NOMO-1 (cell line): ENCODE results near the gene IP6K2.

Source experiments
- DNase-seq, 2 experiments: peaks; one replicate each; lab custom pipeline; 2025; ENCODE audit not compliant: unreplicated experiment in 2 of 2; lab: John Stamatoyannopoulos, UW

The IP6K2 gene

DNA sequence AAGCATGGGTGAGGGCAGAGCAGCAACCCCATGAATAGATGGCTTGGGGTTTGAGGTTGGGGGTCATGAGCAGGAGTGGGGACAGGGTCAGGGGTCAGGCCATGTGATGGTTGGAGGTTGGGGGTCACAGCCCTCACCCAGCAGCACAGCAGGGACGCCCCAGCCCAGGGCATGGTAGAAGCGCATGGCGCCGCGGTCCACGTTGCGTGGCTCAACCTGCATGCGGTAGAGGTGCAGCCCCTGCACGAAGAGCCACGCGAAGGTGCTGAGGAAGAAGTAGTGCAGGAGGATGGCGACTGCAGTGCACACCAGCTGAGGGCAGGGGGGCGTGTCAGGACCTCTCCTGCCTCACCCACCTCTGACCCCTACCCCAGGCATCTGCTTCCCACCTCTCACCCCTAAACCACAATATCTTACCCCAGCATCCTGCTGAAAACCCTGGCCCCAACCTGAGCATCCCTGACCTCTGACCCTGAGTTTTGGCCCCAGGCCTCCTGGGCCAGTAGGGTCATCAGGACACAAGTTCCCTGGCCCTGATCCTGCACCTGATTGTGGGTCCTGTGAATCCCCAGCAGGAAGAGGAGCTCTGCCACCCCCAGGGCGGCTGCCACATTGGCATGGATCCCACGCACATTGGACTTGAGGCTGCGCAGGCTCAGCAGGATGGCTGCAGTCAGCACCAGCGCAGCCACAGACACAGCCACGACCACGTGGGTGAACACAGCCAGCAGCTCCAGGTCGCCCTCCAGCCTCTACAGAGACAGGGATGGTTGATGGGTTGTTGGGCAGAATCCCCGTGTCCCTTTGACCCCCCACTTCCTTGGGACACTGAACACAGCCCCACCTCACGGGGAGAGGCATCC is 71.9 kb downstream of the IP6K2 start:
- no peak for DNase-seq

DNA sequence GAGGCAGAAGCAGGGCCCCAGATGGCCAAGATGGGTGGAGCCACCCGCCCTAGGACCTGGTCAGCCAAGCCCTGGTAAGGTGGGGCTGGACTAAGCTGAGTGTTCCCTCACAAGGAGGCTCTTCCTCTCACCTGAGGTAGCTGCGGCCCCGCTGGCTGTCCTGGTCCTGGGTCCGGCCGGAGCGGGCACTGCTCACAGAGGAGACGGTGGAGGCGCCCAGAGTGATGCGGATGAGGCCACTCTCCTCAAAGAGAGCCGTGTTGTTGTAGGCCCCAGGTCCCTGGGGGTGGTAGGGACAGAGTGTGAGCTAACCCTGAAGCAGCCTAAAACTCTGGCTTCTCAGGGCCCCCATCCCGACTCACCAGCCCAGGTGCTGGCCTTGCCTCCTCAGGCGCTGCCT is 74.4 kb downstream of the IP6K2 start:
- DNase-seq: no peak

DNA sequence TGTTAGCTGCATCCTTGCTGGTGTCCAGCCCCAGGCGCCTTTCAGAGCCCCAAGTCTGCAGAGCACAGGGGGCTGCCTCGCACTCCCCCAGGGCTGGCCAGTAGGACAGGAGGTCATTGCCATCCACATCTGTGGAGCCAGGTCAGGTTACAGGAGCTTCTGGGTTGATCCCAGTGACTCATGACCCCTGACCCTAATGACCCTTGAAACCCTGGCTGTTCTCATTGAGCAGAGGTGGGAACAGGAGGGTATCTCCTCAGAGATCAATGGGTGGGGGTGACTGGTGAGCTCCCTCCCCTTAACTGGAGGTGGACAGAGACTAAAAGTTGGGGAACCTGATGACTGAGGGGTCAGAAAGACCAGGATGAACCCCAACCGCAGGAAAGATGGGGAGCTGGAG is 75.6 kb downstream of the IP6K2 start:
- no peak for DNase-seq

DNA sequence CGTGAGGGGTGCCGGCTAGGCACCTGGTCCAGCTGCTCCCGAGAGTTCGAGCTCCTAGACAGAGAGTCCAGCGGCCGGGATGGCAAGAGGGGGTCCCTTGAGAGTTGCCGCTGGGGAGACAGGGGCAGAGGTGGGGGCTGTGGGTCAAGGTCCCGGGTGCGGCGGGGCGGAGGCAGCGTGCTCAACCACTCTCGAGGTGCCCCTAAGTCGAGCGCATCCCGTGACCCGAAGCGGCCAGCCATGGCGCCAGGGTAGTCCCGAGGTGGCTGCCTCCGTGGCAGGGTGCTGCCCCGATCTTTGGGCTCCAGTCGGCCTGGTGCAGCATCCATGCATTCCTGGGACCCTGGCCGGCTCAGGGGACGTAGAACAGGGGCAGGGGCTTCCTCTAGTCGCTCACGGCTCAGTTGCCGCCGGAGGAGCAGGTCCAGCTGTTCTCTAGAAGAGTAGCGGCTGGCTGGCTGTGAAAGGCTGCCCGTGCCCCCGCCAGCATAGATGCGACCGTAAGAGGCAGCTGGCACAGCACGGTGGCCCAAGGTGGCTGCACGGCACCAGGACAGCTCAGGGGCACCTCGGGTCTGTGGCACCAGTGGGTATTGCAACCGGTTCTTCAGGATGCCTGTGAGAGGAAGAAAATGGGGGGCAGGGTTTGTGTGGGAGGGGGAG is 76.9 kb downstream of the IP6K2 start:
- DNase-seq: no peak
